OCI-LY7 (cell line): ENCODE results near the gene PIK3R3. TPM values are rescaled to one million over a fixed set of nuclear protein-coding genes. Genes with fewer than 3 reads are reported as not detected.

Source experiments
- small RNA-seq: library from RNA; depleted of rRNA; stranded (forward); fragments of <200 nt; gene quantifications from one replicate; pipeline ENCODE3, GENCODE V24; 2014
- total RNA-seq, 2 experiments: library from RNA; depleted of rRNA in 1 of 2; stranded (reverse); fragments of >200 nt in 1 of 2; shearing (Covaris generic) in 1 of 2; gene quantifications; 2 replicates each; pipeline ENCODE4 v1.2.3, GENCODE V29; 2014 to 2022

Gene PIK3R3
- total RNA-seq, 2 experiments from 2014 or later: 12.7 to 27.0 TPM

Small RNA genes lying within 50 kb of the gene (small RNA-seq; reads per million reads assigned to genes)
- gene AL358075.3 (not detected), gene AL672043.1 (not detected)

Other genes starting within 250 kb of the PIK3R3 start
- gene TSPAN1, start 42.5 kb upstream of the PIK3R3 start, total RNA-seq (2014; rRNA removed; shearing (Covaris generic)): not detected in 2 replicates
- not detected in 2 replicates for gene TSPAN1, start 42.5 kb upstream of the PIK3R3 start, total RNA-seq (2022)
- gene P3R3URF, start 43.9 kb upstream of the PIK3R3 start, total RNA-seq (2014; rRNA removed; shearing (Covaris generic)): not detected in 2 replicates
- gene P3R3URF, start 43.9 kb upstream of the PIK3R3 start, total RNA-seq (2022): not detected in 2 replicates
- gene POMGNT1, start 65.8 kb upstream of the PIK3R3 start, total RNA-seq (2014; rRNA removed; shearing (Covaris generic)): 26.8 and 37.3 TPM in 2 replicates
- 30.8 and 33.7 TPM in 2 replicates for gene POMGNT1, start 65.8 kb upstream of the PIK3R3 start, total RNA-seq (2022)
- 0.25 and 0.51 TPM in 2 replicates for gene LURAP1, start 70.7 kb upstream of the PIK3R3 start, total RNA-seq (2014; rRNA removed; shearing (Covaris generic))
- gene LURAP1, start 70.7 kb upstream of the PIK3R3 start, total RNA-seq (2022): 0.17 and 0.20 TPM in 2 replicates
- 53.3 and 62.6 TPM in 2 replicates for gene RAD54L, start 115.1 kb upstream of the PIK3R3 start, total RNA-seq (2014; rRNA removed; shearing (Covaris generic))
- gene RAD54L, start 115.1 kb upstream of the PIK3R3 start, total RNA-seq (2022): 78.5 and 84.6 TPM in 2 replicates
- gene LRRC41, start 171.0 kb upstream of the PIK3R3 start, total RNA-seq (2014; rRNA removed; shearing (Covaris generic)): 24.1 and 36.8 TPM in 2 replicates
- gene LRRC41, start 171.0 kb upstream of the PIK3R3 start, total RNA-seq (2022): 43.7 and 48.8 TPM in 2 replicates
- gene UQCRH, start 171.1 kb upstream of the PIK3R3 start, total RNA-seq (2014; rRNA removed; shearing (Covaris generic)): 693 and 1,106 TPM in 2 replicates
- 450 and 489 TPM in 2 replicates for gene UQCRH, start 171.1 kb upstream of the PIK3R3 start, total RNA-seq (2022)
- gene NSUN4, start 208.2 kb upstream of the PIK3R3 start, total RNA-seq (2014; rRNA removed; shearing (Covaris generic)): 13.2 and 26.6 TPM in 2 replicates
- gene NSUN4, start 208.2 kb upstream of the PIK3R3 start, total RNA-seq (2022): 29.8 and 33.5 TPM in 2 replicates